ENCODE results near the gene ATL3.
"Not testable (repeated sequence)": the region's sequence is repeated elsewhere in the genome, so short reads cannot be mapped to it uniquely, and the experiment has no call there.

The ATL3 gene

DNA sequence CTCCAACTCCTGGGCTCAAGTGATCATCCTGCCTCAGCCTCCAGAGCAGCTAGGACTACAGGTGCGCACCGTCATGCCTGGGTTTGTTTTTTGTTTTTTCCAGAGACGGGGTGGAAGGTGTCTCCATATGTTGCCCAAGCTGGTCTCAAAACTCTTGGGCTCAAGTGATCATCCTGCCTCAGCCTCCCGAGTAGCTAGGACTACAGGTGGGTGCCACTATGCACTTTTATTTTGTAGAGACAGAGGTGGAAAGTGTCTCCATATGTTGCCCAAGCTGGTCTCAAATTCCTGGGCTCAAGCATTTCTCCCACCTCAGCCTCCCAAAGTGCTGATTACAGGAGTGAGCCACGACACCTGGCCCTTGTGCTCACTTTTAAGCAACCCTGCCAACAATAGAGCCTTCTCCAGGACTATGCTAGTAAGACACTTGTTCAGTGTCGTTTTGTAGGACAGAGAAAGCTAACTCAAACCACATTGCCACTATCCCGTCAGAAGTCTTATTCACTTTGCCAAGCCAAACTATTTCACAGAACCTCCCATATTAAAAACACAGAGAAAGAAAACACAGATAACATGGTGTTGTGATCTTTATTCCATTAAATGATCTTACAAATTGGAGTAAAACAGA, 47.5 kb downstream of the ATL3 start:
- no peaks in the 10 kb centered on the region for H3K4me1 ChIP-seq (ENCODE audit: insufficient read depth, poor library complexity, severe bottlenecking)
- no peaks in the 10 kb centered on the region for H3K27me3 ChIP-seq (ENCODE audit: insufficient read depth, poor library complexity, severe bottlenecking)
- ATAC-seq (ENCODE audit: low read depth), result peak; percentile 28; the same call in 2 of the 3 replicates
- H3K9me3 ChIP-seq (ENCODE audit: severe bottlenecking), result no peaks in the 10 kb centered on the region
- H3K27ac ChIP-seq (ENCODE audit: poor library complexity, severe bottlenecking), result no peak overlapping the region
- TF ChIP-seq, protein P1, sequence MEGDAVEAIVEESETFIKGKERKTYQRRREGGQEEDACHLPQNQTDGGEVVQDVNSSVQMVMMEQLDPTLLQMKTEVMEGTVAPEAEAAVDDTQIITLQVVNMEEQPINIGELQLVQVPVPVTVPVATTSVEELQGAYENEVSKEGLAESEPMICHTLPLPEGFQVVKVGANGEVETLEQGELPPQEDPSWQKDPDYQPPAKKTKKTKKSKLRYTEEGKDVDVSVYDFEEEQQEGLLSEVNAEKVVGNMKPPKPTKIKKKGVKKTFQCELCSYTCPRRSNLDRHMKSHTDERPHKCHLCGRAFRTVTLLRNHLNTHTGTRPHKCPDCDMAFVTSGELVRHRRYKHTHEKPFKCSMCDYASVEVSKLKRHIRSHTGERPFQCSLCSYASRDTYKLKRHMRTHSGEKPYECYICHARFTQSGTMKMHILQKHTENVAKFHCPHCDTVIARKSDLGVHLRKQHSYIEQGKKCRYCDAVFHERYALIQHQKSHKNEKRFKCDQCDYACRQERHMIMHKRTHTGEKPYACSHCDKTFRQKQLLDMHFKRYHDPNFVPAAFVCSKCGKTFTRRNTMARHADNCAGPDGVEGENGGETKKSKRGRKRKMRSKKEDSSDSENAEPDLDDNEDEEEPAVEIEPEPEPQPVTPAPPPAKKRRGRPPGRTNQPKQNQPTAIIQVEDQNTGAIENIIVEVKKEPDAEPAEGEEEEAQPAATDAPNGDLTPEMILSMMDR (IDR thresholded peaks at IDR 0.05; ENCODE audit: poor library complexity, severe bottlenecking), result no peak
- H3K36me3 ChIP-seq (ENCODE audit: low read depth), result peaks cover 14% of the 10 kb centered on the region
- H3K4me3 ChIP-seq (ENCODE audit: severe bottlenecking), result no peak overlapping the region
- DNase-seq (ENCODE audit: low spot score), result no peak

DNA sequence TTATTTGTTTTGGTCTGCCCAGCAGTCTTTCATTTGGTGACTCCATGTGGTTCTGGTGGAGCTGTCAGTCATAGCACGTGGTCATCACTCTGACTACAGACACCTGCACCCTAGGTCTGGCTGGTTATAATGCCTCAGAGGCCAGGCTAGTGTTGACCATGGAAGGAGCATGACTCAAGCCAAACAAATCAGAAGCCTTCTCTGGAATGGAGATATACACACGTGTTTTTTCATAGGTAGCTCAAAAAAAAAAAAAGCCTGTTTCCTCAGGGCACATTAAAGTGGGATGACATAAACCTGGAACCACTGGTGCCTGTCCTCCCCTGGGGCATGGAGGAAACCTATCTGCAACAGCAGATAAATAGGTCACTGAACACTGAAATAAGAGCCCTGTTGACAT, 48.9 kb downstream of the ATL3 start:
- H3K9me3 ChIP-seq (ENCODE audit: severe bottlenecking), result no peaks in the 10 kb centered on the region
- peaks cover 3% of the 10 kb centered on the region for H3K36me3 ChIP-seq (ENCODE audit: low read depth)
- H3K27me3 ChIP-seq (ENCODE audit: insufficient read depth, poor library complexity, severe bottlenecking), result no peaks in the 10 kb centered on the region
- H3K4me1 ChIP-seq (ENCODE audit: insufficient read depth, poor library complexity, severe bottlenecking), result no peaks in the 10 kb centered on the region
- no peak overlapping the region for H3K27ac ChIP-seq (ENCODE audit: poor library complexity, severe bottlenecking)
- TF ChIP-seq, protein P1 (IDR thresholded peaks at IDR 0.05; ENCODE audit: poor library complexity, severe bottlenecking), result no peak
- ATAC-seq (ENCODE audit: low read depth) (peak; percentile 54), DNase-seq (ENCODE audit: low spot score) (no peak)
- no peak overlapping the region for H3K4me3 ChIP-seq (ENCODE audit: severe bottlenecking)

DNA sequence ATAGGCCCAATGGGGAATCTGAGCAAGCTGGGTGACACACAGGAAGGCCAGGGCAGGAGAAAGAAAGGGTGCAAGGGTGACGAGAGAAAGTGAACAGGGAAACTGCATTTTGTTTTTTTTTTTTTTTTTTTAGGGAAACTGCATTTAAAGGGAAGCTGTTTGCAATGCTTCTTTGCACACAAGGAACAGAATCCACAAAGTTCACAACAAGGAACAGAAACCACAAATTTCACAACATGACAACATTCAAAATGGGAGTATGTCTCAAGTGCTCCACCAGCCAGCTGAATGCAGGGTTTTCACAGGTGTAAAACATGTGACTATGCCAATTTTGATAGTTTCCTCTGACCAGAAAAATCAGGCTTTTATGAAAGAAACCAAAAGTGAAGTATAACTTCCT, 50.1 kb downstream of the ATL3 start:
- ATAC-seq (ENCODE audit: low read depth) (no peak), DNase-seq (ENCODE audit: low spot score) (no peak)
- TF ChIP-seq, protein P1 (IDR thresholded peaks at IDR 0.05; ENCODE audit: poor library complexity, severe bottlenecking), result no peak
- Histone ChIP-seq H3K27me3 (ENCODE audit: insufficient read depth, poor library complexity, severe bottlenecking) (no peaks in the 10 kb centered on the region), H3K9me3 (ENCODE audit: severe bottlenecking) (no peaks in the 10 kb centered on the region), H3K36me3 (ENCODE audit: low read depth) (no peaks in the 10 kb centered on the region), H3K4me1 (ENCODE audit: insufficient read depth, poor library complexity, severe bottlenecking) (no peaks in the 10 kb centered on the region), H3K27ac (ENCODE audit: poor library complexity, severe bottlenecking) (no peak overlapping the region), H3K4me3 (ENCODE audit: severe bottlenecking) (no peak overlapping the region)

DNA sequence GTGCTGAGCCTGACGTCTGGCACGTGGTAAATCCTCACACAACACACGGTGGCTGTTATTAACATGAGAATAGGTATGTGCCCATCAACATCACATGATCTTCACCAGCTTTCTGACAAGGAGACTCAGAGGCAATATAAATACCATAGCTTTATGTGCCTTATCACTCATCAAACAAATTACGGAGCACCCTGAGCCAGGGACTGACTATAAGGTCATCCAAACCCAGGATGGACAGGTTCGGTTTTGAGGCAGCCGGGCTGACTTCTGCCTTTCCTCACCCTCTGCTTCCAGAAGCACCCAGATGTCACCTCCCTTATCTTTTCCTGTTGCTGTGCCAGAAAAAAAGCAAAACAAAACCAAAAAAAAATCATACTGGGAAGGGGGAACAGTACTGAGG, 51.2 kb downstream of the ATL3 start:
- H3K9me3 ChIP-seq (ENCODE audit: severe bottlenecking), result no peaks in the 10 kb centered on the region
- H3K4me1 ChIP-seq (ENCODE audit: insufficient read depth, poor library complexity, severe bottlenecking), result no peaks in the 10 kb centered on the region
- no peak for ATAC-seq (ENCODE audit: low read depth)
- H3K27ac ChIP-seq (ENCODE audit: poor library complexity, severe bottlenecking), result no peak overlapping the region
- H3K27me3 ChIP-seq (ENCODE audit: insufficient read depth, poor library complexity, severe bottlenecking), result no peaks in the 10 kb centered on the region
- no peak overlapping the region for H3K4me3 ChIP-seq (ENCODE audit: severe bottlenecking)
- DNase-seq (ENCODE audit: low spot score), result no peak
- TF ChIP-seq, protein P1 (IDR thresholded peaks at IDR 0.05; ENCODE audit: poor library complexity, severe bottlenecking), result no peak
- H3K36me3 ChIP-seq (ENCODE audit: low read depth), result no peaks in the 10 kb centered on the region

DNA sequence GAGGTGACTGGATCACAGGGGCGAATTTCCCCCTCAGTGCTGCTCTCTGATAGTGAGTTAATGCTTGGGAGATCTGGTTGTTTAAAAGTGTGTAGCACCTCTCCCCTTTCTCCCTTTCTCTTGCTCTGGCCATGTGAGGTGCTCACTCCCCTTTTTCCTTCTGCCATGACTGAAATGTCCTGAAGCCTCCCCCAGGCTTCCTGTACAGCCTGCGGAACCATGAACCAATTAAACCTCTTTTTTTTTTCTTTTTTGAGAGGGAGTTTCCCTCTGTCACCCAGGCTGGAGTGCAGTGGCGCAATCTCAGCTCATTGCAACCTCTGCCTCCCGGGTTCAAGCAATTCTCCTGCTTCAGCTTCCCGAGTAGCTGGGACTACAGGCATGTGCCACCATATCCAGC, 53.5 kb downstream of the ATL3 start:
- H3K9me3 ChIP-seq (ENCODE audit: severe bottlenecking); H3K4me1 ChIP-seq (ENCODE audit: insufficient read depth, poor library complexity, severe bottlenecking); H3K27ac ChIP-seq (ENCODE audit: poor library complexity, severe bottlenecking); H3K4me3 ChIP-seq (ENCODE audit: severe bottlenecking); H3K36me3 ChIP-seq (ENCODE audit: low read depth); DNase-seq (ENCODE audit: low spot score); ATAC-seq (ENCODE audit: low read depth); H3K27me3 ChIP-seq (ENCODE audit: insufficient read depth, poor library complexity, severe bottlenecking): not testable (repeated sequence)
